Stimulated activated CD4-positive, alpha-beta T cell treated with anti-CD3 and anti-CD28 coated beads, TNF-alpha, amount 100 ng/mL, for 48 hours (primary cell): Measurements from ENCODE around the gene FLT3LG.
"Not testable (repeated sequence)": the region's sequence is repeated elsewhere in the genome, so short reads cannot be mapped to it uniquely, and the experiment has no call there.

Source experiments
- DNase-seq, 3 donors: peaks; one replicate each; pipeline ENCODE4 v3.0.0-alpha.2; 2020; ENCODE audit warnings: low read depth in 3 of 3

FLT3LG gene

DNA sequence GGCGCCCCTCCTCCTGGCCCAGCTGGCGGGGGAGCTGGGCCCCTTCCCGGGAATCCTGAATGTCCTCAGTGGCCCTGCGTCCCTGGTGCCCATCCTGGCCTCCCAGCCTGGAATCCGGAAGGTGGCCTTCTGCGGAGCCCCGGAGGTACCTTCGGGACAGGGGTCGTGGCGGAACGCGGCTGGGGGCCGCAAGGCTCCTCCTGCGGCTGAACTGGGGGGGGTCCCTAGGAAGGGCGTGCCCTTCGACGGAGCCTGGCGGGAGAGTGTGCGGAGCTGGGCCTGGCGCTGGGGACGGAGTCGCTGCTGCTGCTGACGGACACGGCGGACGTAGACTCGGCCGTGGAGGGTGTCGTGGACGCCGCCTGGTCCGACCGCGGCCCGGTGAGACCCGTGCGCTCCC, 12.4 kb upstream of the FLT3LG start:
- no peak for DNase-seq

DNA sequence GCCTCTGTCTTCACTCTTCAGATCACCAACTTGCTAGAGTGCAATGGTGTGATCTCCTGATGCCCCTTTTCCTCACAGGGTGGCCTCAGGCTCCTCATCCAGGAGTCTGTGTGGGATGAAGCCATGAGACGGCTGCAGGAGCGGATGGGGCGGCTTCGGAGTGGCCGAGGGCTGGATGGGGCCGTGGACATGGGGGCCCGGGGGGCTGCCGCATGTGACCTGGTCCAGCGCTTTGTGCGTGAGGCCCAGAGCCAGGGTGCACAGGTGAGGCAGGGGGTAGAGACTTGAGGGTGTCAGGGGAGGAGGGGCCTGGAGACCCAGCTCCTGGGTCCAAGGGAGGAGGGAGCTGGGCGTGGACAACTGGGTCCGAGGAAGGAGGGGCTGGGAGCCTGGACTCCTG, 11.5 kb upstream of the FLT3LG start:
- DNase-seq, result no peak

DNA sequence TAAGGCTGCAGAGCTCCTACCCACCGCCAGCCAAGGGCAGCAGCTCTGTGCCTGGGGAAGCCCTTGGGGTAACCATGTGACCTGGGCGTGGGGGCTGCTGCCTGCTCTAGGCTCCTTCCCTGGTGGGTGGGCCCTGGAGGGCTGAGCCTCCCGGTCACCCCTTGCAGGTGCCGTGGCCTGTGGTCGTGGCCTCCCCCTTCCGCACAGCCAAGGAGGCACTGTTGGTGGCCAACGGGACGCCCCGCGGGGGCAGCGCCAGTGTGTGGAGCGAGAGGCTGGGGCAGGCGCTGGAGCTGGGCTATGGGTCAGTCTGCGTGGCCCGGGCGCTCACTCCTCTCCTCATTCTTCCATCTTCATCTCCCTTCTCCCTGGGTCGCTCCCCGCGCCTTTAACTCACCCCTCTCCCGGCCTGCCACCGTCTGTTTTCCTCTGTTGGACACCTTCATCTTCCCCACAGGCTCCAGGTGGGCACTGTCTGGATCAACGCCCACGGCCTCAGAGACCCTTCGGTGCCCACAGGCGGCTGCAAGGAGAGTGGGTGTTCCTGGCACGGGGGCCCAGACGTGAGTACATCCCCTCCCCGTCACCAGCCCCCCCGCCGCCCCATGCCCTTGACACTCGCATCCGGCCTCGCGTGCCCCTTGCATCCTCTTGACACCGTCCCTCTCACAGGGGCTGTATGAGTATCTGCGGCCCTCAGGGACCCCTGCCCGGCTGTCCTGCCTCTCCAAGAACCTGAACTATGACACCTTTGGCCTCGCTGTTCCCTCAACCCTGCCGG, 9.9 kb upstream of the FLT3LG start:
- no peak for DNase-seq

DNA sequence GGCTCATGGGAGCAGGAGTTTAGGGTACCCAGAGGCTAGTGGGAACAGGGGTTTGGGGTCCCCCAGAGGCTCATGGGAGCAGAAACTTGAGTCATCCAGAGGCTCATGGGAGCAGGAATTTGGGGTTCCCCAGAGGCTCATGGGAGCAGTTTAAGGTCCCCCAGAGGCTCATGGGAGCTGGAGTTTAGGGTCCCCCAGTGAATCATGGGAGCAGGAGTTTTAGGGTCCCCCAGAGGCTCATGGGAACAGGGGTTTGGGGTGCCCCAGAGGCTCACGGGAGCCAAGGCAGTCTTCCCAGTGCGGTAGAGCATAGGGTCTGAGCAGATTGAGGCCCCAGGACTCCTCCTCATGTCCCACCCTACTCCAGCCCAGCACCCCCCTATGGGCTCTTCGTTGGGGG, 8.6 kb upstream of the FLT3LG start:
- no peak for DNase-seq

DNA sequence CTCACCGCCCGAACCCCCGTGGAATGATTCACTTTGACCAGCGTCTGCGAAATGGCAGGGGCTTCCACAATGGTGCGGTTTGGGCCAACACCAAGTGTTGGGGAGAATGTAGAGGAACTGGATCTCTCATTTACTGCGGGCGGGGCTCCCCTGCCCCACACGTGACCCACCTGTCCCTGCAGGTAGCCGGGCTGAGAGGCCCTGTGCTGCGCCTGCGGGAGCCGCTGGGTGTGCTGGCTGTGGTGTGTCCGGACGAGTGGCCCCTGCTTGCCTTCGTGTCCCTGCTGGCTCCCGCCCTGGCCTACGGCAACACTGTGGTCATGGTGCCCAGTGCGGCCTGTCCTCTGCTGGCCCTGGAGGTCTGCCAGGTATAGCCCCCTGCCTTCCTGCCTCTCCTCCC, 5.8 kb upstream of the FLT3LG start:
- DNase-seq, result no peak

DNA sequence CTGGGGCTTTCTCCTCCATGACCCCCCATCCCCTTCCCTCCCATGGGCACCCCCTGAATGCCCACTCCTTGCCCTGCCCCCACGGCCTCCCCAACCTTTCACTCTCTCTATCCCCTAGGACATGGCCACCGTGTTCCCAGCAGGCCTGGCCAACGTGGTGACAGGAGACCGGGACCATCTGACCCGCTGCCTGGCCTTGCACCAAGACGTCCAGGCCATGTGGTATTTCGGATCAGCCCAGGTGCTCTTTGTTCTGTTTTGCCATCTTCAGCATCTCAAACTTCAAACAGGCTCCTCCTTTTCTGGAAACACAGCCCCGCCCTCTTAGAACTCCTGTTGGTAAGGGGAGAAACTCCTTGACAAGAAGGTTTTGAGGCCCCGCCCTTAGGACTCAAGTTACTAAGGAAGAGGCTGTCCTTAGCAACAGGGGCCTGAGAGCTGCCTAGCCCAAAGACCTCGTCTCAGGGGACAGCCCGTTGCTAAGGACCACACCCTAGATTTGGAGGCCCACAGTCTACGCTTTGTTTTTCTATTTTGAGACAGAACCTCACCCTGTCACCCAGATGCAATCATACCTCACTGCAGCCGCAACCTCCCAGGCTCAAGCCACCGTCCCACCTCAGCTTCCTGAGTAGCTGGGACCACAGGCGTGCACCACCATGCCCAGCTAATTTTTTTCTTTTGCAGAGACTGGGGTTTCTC, 5.1 kb upstream of the FLT3LG start:
- DNase-seq, result peak; percentile 61 to 70 (median 65)

DNA sequence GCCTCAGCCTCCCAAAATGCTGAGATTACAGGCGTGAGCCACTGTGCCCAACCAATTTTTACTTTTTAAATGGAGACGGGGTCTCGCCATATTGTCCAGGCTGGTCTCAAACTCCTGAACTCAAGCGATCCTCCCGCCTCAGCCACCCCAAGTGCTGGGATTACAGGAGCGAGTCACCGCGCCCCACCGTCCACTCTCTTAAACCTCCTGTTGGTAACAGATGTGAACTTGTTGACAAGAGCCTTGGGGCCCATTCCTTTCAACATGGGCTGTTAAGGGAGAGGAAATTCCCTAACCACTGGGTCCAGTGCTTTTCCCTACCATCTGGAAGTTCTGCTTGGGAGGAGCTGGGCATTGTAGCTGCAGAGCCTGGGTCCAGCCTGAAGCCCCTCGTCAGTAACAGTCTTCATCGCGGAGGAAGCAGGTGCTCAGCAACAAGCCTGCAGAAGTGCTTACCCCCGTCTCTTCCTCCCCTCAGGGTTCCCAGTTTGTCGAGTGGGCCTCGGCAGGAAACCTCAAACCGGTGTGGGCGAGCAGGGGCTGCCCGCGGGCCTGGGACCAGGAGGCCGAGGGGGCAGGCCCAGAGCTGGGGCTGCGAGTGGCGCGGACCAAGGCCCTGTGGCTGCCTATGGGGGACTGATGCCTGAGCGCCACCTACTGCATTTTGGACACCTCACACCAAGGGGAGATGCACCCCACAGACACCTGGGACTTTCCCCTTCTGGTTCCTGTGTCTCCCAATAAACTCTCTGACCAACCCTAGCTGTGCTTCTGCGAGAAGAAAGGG, 4.0 kb upstream of the FLT3LG start:
- DNase-seq, result peak in 1 of 3 donors; percentile 65

DNA sequence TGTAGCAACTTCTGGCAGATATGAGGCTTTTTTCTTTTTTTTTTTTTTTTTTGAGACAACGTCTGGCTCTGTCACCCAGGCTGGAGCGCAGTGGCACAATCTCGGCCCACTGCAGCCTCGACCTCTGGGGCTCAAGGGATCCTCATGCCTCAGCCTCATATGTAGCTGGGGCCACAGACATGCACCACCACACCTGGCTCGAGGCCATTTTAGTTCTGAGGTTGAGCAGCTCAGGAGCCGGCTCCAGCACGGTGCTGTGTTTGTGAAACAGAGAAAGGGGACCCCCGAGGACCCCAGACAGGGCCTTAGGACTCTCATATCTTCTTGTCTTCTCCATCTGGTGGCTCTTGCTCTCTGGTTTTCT, 3.4 kb upstream of the FLT3LG start:
- DNase-seq, result no peak

DNA sequence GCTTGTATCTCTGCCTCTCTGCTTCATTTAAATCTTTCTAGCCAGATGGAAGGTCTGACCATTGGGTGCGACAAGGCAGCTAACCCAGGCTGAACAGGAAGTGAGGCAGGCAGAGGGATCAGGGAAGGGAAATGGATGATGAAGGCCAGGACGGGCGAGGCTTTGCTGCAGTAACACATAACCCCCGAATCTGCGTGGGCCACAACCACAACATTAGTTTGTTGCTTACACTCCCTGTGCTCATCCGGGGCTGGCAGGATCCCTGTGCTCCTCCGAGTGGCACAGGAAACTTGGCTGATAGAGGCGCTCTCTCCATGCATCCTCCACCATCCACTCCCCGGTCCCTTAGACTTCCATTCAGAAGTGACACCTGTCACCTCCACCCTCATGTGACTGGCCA, 1.1 kb upstream of the FLT3LG start:
- DNase-seq, result no peak

DNA sequence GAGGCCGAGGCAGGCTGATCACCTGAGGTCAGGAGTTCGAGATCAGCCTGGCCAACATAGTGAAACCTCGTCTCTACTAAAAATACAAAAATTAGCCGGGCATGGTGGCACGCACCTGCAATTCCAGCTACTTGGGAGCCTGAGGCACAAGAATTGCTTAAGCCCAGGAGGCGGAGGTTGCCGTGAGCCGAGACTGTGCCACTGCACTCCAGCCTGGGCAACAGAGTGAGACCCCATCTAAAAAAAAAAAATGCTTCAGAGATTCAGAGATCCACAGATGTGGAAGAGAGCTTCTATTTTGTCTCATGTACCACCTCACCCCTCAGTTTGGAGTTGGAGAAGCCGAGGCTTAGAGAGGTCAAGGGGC, 531 bp upstream of the FLT3LG start:
- DNase-seq, result not testable (repeated sequence)

DNA sequence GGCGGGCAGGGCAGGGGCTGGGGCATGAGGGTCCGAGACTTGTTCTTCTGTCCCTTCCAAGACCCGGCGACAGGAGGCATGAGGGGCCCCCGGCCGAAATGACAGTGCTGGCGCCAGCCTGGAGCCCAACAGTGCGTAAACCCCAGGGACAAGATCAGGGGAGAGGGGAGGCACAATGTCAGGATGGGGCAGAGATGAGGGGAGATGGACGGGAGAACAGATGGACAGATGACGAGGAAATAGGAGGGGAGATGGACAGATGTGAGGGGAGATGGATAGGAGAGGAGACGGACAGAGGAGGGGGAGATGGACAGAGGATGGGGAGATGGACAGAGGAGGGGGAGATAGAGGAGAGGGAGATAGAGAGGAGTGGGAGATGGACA, 518 bp downstream of the FLT3LG start:
- no peak for DNase-seq

DNA sequence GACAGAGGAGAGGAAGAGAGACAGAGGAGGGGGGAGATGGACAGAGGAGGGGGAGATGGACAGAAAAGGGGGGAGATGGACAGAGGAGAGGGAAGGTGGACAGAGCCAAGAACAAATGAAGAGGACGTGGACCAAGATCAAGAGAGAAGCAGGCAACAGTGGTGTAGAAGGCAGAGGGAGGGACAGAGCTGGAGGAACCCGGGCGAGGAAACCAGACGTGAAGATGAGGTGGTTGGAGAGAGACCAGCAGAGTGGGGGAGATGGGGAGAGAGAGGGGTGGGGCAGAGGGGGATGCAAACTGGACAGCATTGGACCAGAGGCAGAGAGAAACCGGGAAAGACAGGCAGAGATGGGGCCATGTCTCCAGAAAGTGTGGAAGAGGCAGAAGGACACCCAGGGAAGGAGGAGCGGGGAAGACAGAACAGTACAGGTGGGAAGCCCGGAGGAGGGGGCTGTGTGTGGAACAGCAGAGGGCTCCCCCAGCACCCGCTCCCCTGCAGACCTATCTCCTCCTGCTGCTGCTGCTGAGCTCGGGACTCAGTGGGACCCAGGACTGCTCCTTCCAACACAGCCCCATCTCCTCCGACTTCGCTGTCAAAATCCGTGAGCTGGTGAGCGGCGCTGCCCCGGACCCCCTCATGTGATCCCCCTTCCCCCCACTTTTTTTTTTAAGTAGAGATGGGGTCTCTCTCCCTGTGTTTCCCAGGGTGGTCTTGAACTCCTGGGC, 1.3 kb downstream of the FLT3LG start:
- no peak for DNase-seq

DNA sequence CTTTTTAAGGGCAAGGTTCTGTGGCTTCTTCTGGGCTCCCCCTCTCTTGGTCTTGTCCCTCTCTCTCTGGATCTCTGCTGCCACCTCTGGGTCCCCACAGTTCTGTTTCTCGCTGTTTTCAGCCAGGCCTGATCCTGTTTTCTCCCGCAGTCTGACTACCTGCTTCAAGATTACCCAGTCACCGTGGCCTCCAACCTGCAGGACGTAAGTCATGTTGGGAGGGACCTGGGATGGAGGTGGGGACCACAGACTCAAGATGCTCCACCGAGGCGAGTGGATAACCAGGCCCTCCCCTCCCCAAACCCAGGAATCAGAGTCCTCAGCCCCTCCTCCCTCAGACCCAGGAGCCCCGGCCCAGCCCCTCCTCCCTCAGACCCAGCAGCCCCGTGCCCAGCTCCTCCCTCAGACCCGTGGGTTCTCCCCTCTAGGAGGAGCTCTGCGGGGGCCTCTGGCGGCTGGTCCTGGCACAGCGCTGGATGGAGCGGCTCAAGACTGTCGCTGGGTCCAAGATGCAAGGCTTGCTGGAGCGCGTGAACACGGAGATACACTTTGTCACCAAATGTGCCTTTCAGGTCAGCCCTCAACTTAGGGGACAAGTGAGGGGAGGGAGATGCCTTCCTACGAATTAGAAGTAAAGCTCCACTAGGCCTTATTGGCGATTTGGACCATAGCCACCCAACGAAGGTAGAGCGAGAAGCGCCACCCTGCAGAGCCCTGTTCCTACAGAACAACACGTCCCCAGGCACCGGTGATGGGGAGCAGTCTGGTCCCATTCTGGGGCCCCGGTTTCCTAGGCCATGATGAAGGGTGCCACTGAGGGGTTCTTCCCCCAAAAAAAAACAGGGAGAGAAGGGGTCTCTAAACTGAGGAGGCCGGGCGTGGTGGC, 2.2 kb downstream of the FLT3LG start:
- peak in 2 of 3 donors; percentile 75 to 83 for DNase-seq

DNA sequence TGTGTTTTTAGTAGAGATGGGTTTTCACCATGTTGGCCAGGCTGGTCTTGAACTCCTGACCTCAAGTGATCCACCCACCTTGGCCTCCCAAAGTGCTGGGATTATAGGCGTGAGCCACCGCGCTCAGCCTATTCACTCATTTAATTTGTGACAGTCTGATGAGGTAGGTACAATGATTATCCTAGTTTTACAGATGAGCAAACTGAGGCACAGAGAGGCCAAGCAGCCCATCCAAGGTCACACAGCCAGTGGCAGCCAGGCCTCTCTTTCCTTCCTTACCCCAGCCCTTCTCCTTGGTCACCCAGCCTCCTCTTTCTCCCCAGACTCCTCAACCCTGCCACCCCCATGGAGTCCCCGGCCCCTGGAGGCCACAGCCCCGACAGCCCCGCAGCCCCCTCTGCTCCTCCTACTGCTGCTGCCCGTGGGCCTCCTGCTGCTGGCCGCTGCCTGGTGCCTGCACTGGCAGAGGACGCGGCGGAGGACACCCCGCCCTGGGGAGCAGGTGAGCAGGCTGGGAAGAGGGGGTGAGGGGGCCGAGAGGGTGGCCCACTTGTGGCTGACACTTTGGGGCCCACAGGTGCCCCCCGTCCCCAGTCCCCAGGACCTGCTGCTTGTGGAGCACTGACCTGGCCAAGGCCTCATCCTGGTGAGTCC, 6.1 kb downstream of the FLT3LG start:
- no peak for DNase-seq

DNA sequence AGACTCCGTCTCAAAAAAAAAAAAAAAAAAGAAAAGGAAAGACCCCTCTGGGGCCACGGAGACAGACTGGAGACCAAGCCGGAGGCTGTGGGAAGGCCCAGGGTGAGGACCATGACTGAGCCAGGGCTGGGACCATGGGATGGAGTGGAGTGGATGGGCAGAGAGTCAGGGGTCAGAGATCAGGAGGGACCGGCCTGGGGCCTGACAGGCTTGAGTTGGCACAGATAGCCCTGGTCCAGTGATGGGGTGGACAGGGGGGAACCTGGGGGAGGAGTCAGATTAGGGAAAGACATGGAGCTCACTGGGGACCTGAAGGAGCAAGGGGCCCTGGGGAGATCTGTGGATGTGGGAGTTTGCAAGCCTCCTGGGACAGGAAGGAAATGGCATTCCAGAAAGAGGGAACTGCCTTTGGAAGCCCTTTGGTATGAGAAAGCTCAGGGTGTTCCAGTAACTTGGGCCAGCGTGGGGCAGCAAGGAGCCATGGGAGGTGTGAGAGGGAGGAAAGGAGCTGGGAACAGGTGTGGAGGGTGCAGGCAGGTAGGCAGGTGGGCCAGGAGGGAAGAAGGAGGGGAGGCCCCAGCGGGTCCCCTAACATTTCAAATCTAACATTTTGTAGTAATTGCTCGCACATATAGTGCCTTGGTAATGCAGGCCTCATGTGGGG, 7.1 kb downstream of the FLT3LG start:
- DNase-seq, result no peak

DNA sequence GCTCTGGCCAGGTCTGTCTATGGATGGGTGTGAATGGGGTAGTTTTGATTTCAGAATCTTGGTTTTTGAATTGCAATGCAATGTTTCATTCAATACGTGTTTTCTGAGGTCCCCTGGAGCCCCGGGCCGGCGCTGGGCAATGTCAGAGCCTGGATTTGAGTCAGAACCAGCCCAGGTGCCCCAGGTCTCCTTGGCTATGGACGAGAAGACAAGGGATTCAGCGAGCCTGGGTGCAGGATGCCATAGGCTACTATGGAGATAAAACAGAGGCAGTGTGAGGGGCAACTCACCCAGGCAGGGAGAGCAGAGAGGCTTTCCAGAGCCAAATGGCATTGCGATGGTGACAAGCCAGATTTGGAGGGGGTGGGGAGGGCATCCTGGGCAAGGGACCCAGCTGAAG, 12.2 kb downstream of the FLT3LG start:
- DNase-seq, result no peak

DNA sequence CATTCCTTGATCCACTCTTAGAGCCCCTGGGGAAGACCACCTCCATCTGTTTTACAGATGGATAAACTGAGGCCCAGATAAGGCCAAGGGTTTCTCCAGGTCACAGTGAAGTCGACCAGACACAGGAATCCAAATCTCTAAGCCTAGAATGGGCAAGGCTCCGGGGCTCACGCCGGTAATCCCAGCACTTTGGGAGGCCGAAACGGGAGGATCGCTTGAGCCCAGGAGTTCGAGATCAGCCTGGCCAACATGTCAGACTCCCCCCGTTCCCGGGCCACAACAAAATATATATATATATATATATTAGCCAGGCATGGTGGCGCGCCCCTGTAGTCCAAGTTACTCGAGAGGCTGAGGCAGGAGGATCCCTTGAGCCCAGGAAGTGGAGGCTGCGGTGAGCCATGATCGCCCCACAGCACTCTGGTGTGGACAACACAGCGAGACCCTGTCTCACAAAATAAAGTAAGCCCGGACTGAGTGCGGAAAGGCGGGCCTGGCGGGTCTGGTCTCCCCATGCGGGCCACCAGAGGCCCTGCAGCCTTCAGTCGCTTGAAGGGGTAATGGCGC, 12.8 kb downstream of the FLT3LG start:
- DNase-seq, result no peak

DNA sequence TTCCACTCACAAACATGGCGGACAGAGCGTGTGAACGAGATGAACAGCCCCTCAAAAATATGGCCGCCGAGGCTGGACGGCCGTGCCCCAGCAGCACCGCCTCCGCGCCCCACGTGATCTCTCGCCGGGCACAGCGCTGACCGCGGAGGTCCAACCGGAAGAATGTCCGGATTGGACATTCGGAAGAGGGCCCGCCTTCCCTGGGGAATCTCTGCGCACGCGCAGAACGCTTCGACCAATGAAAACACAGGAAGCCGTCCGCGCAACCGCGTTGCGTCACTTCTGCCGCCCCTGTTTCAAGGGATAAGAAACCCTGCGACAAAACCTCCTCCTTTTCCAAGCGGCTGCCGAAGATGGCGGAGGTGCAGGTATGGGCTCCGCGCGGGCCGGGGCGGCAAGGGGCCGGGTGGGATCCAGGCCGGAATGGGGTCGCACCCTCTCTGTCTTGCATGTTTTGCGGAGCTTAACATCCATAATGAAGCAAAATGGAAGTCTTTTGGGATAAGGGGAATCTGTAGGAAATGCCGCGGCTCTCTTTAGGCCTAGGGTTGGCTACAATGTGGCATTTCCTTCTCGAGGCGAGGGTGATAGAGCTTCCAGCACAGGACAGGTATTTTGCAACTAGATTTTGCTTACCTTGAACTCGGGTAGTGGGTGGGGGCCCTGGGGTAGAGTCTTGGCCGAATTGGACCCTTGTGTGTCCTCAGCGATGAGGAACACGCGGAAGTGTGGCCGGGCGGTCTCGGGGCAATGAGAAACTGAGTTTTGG, 13.4 kb downstream of the FLT3LG start, which contains the start of gene RPL13A:
Gene RPL13A (plus strand): TSS at position 332 of the 769 bp plus-strand sequence. CDS start 22 bp downstream, at position 354.
- DNase-seq, result peak; percentile 99 to 100 (median 100)
